Stomach (tissue), 9 donors: ENCODE measurements around the gene OTULIN. TPM values are rescaled to one million over a fixed set of nuclear protein-coding genes. Genes with fewer than 3 reads are reported as not detected.
A peak's percentile ranks its signal among the peaks of the same experiment; 100 is the strongest.

ENCODE experiments used
- DNase-seq, 2 donors: peaks; one replicate each; pipeline versions ENCODE4 v3.0.0 to v3.0.0-alpha.2; 2013 to 2019
- H3K27ac ChIP-seq, 5 donors: fragments of 200-600 bp in 4 of 5; sonication (generic) in 4 of 5; one replicate each; pipeline ENCODE4 v1.5.1; 2013 to 2019; ENCODE audit warnings: mild to moderate bottlenecking in 1 of 5, moderate library complexity in 1 of 5
- H3K27me3 ChIP-seq, 3 donors: fragments of 200-600 bp; sonication (generic); one replicate each; pipeline ENCODE4 v1.5.1; 2017 to 2019; ENCODE audit warnings: mixed run types in 1 of 3
- H3K36me3 ChIP-seq, 4 donors: fragments of 200-600 bp; sonication (generic); 1 replicate in 3 of 4; 2 replicates in 1 of 4; pipeline ENCODE4 v1.5.1; 2016 to 2019
- H3K4me1 ChIP-seq, 4 donors: fragments of 200-600 bp; sonication (generic); one replicate each; pipeline ENCODE4 v1.5.1; 2016 to 2019
- H3K4me3 ChIP-seq, 4 donors: fragments of 200-600 bp; sonication (generic) in 3 of 4; one replicate each; pipeline ENCODE4 v1.5.1; 2016 to 2019; ENCODE audit warnings: mild to moderate bottlenecking in 1 of 4
- H3K9me3 ChIP-seq, 4 donors: fragments of 200-600 bp; sonication (generic); one replicate each; pipeline ENCODE4 v1.5.1; 2016 to 2019
- EP300 ChIP-seq: sonication (generic); formaldehyde crosslinking; IDR thresholded peaks from one replicate; pipeline ENCODE4 v1.6.1; 2017; ENCODE audit warnings: antibody characterized with exemption
- POLR2A ChIP-seq, 4 donors: fragments of 450-650 bp; IDR thresholded peaks; one replicate each; pipeline ENCODE4 v1.6.1; 2016; ENCODE audit warnings: antibody characterized with exemption in 4 of 4, control low read depth in 2 of 4, mild to moderate bottlenecking in 1 of 4, moderate library complexity in 1 of 4
- POLR2AphosphoS5 ChIP-seq, 3 donors: sonication (generic); formaldehyde crosslinking; IDR thresholded peaks; one replicate each; pipeline ENCODE4 v1.6.1; 2016; ENCODE audit warnings: antibody characterized with exemption in 3 of 3
- WGBS, 5 donors: extraction: QIAGEN DNeasy Blood & Tissue Kit in 3 of 5; methylation state at CpG; one replicate each; pipeline versions ENCODE4 v1.1.5 to v1.1.7; 2013 to 2018; 5-methylcytosine and 5-hydroxymethylcytosine counted together
- intact Hi-C: fragments of 100-400 bp; cut with DNase I; formaldehyde crosslinking; loops from one replicate; pipeline ENCODE4 v1.15.1; 2023; ENCODE audit warnings: low total_unique reads
- polyA plus RNA-seq, 3 donors: library from polyadenylated mRNA; stranded (reverse); fragments of 200-250 nt; gene quantifications; one replicate each; pipeline ENCODE4 v1.2.3, GENCODE V29; 2013
- total RNA-seq, 5 donors: library from RNA; depleted of rRNA; stranded (reverse); fragments of >200 nt; gene quantifications; one replicate each; pipeline versions ENCODE4 v1.1.0 to v1.2.3, GENCODE V29; 2014 to 2016
- TF ChIP-seq, protein P1 (sequence below), 7 experiments: fragments of 450-650 bp in 4 of 7; fragments of 200-600 bp in 3 of 7; sonication (generic) in 3 of 7; IDR thresholded peaks; one replicate each; pipeline ENCODE4 v1.5.1; 2016 to 2019; ENCODE audit warnings: antibody characterized with exemption in 7 of 7, control low read depth in 2 of 7, mild to moderate bottlenecking in 1 of 7
- donor health status: healthy with polysubstance abuse.
- donor health status: Bipolar disorder and iron deficiency.
- donor health status: healthy.

OTULIN gene
- total and polyA plus RNA-seq, 8 donors: 2.5 to 47.2 (median 13.7) TPM

DNA sequence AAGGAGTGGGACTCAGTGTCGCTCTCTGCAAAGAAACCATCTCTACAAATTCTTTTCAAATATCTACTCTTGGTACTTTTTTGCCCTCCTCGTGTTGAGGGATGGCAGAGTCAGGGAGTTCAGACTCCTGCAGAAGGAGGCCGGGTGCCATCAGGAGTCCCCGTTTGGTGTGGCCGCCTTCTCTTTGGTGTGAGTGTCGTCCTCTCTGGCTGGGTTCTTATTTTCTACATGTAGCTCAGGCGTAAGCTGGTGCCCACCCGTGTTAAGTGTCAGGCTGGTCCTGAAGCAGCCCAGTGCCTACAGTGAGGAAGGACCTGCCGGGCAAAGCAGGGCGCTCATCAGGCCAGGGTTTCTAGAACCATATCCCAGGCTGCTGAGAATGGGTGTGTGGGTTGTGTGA lies 37.0 kb downstream of the OTULIN start:
- H3K9me3 ChIP-seq: no peaks in the 10 kb centered on the region
- no peaks in the 10 kb centered on the region for H3K27me3 ChIP-seq
- intact Hi-C loops: no loop called here
- 96 to 97% (median 96%) methylated on average over 10 of the region's 10 CpGs for whole genome bisulfite sequencing, 5 donors
- TF ChIP-seq POLR2A (IDR thresholded peaks at IDR 0.05) (no peak), POLR2AphosphoS5 (IDR thresholded peaks at IDR 0.05) (no peak), EP300 (no peak)
- TF ChIP-seq, protein P1, sequence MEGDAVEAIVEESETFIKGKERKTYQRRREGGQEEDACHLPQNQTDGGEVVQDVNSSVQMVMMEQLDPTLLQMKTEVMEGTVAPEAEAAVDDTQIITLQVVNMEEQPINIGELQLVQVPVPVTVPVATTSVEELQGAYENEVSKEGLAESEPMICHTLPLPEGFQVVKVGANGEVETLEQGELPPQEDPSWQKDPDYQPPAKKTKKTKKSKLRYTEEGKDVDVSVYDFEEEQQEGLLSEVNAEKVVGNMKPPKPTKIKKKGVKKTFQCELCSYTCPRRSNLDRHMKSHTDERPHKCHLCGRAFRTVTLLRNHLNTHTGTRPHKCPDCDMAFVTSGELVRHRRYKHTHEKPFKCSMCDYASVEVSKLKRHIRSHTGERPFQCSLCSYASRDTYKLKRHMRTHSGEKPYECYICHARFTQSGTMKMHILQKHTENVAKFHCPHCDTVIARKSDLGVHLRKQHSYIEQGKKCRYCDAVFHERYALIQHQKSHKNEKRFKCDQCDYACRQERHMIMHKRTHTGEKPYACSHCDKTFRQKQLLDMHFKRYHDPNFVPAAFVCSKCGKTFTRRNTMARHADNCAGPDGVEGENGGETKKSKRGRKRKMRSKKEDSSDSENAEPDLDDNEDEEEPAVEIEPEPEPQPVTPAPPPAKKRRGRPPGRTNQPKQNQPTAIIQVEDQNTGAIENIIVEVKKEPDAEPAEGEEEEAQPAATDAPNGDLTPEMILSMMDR (IDR thresholded peaks at IDR 0.05): no peak
- H3K27ac ChIP-seq: no peak overlapping the region
- no peak for DNase-seq
- H3K36me3 ChIP-seq: peaks cover 21 to 85% (median 79%) of the 10 kb centered on the region in 4 donors
- peaks cover 0 to 25% (median 8%) of the 10 kb centered on the region in 4 donors for H3K4me1 ChIP-seq
- no peak overlapping the region for H3K4me3 ChIP-seq

DNA sequence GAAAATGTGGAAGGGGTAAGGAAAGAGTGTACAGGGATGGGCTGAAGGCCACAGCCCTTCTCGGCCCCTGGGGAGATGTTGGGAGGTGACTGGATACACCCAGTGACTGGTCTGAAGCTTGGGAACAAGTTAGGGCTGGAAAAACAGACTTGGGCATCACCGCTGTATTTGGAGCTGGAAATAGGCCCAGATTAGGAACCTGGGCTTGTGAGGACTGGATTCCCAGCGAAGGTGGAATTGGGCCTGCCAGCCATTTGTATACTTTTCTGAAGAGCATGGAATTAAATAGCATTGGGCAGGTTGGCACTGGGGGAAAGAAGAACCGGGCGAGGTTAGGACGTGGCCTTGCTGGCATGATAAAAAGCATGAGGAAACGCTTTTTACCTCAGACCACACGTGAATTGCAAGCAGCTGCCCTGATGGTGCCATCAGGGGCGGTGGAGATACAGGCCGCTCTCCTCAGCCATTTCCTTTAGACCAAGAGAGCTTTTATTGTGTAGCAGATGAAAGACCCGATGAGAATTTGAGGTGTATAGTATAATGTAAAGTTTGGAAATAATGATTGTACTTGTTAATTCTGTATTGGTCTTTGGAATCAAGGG lies 37.8 kb downstream of the OTULIN start:
- WGBS, 5 donors: 77 to 85% (median 80%) methylated on average over 11 of the region's 11 CpGs
- H3K27me3 ChIP-seq: no peaks in the 10 kb centered on the region
- intact Hi-C loops: no loop called here
- H3K9me3 ChIP-seq: no peaks in the 10 kb centered on the region
- peaks cover 0 to 20% (median 9%) of the 10 kb centered on the region in 4 donors for H3K4me1 ChIP-seq
- H3K4me3 ChIP-seq: no peak overlapping the region
- TF ChIP-seq, protein P1 (IDR thresholded peaks at IDR 0.05): no peak
- TF ChIP-seq POLR2AphosphoS5 (IDR thresholded peaks at IDR 0.05) (no peak), EP300 (no peak), POLR2A (IDR thresholded peaks at IDR 0.05) (no peak)
- no peak overlapping the region for H3K27ac ChIP-seq
- H3K36me3 ChIP-seq: peaks cover 14 to 85% (median 79%) of the 10 kb centered on the region in 4 donors
- DNase-seq: no peak

DNA sequence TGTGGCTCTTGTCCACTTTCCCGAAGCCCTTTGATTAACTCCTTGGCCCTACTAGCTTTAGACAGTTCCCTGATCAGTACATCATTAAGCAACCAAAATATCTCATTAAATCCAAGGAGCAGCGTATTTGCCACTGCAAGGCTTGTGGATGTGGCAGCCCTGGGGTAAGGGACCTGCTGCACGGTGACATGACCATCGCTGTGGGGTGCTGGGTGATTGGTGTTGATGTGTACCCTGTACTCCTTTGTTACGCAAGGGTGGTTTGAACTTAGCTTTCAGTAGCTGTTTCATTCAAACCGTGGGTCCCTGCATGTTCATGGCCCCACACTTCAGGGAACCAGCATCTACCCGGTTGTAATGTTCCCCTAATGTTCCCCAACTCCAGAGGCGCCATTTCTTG lies 41.0 kb downstream of the OTULIN start:
- DNase-seq: no peak
- Histone ChIP-seq H3K4me3 (no peak overlapping the region), H3K36me3 (peaks cover 13 to 85% (median 81%) of the 10 kb centered on the region in 4 donors), H3K27ac (no peak overlapping the region), H3K27me3 (no peaks in the 10 kb centered on the region), H3K4me1 (peaks cover 0 to 16% (median 3%) of the 10 kb centered on the region in 4 donors), H3K9me3 (no peaks in the 10 kb centered on the region)
- TF ChIP-seq POLR2A (IDR thresholded peaks at IDR 0.05): no peak
- intact Hi-C loops: no loop called here
- 95 to 97% (median 95%) methylated on average over 8 of the region's 8 CpGs for WGBS, 5 donors

DNA sequence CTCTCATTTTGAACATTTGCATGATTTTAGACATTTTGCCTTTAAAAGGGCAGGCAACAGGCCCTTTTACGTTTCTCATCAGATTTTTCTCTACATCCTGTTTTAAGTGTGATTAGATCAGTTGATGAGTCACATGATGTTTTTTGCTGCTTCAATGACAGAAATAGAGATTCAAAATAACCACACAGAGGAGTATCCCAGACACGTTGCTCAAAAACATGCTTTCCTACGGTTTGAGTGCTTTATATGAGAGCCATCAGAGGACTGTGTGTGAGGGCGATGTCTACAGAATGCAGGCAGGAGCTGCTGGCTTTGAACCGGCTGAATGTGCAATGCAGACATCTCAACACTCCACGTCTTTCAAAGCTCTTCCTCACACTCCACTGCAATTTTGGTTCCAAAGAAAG lies 42.1 kb downstream of the OTULIN start:
- H3K36me3 ChIP-seq: peaks cover 22 to 88% (median 86%) of the 10 kb centered on the region in 4 donors
- no peaks in the 10 kb centered on the region for H3K27me3 ChIP-seq
- H3K4me1 ChIP-seq: peaks cover 0 to 9% (median 0%) of the 10 kb centered on the region in 4 donors
- peak in 1 of 2 donors; percentile 28 for DNase-seq
- H3K4me3 ChIP-seq: no peak overlapping the region
- no peak for TF ChIP-seq EP300
- TF ChIP-seq, protein P1 (IDR thresholded peaks at IDR 0.05): no peak
- TF ChIP-seq POLR2A (IDR thresholded peaks at IDR 0.05): no peak
- TF ChIP-seq POLR2AphosphoS5 (IDR thresholded peaks at IDR 0.05): no peak
- H3K27ac ChIP-seq: peak overlapping the region in 2 of 5 donors; percentile 7 to 25
- no peaks in the 10 kb centered on the region for H3K9me3 ChIP-seq
- intact Hi-C loops: no loop called here
- WGBS, 5 donors: 50 to 72% (median 66%) methylated on average over 6 of the region's 6 CpGs

DNA sequence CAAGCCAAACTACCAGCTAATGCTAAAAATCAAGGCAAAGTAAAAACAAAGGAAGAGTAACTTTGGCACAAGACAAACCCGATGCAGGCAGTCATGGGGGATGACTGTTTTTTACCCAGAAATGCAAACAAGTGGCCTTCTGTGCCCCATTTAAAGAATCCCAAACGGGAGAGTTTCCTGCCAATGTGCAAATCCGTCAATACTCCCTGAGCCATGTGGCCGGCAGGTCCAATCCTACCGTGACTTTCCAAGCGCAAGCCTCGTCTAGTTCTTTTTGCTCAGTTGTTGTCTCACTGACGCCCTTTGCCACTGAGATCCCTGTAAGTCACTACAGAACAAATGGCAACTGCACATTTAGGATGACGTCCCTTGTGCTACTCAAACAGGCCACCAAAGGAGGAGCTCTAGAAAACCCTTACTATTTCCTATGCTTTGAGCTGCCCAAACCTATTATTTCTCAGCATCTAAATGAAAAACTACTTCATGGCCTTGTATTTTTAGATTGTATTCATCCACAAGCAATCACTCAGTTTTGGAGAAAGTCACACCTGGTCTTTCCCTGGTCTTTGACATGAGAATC lies 43.4 kb downstream of the OTULIN start:
- WGBS, 5 donors: 88 to 91% (median 90%) methylated on average over 9 of the region's 9 CpGs
- Histone ChIP-seq H3K4me3 (no peak overlapping the region), H3K27ac (peak overlapping the region in 1 of 5 donors; percentile 18), H3K9me3 (no peaks in the 10 kb centered on the region), H3K4me1 (peaks cover 0 to 9% (median 0%) of the 10 kb centered on the region in 4 donors), H3K36me3 (peaks cover 32 to 93% (median 86%) of the 10 kb centered on the region in 4 donors), H3K27me3 (no peaks in the 10 kb centered on the region)
- intact Hi-C loops: no loop called here
- TF ChIP-seq EP300 (no peak), POLR2A (IDR thresholded peaks at IDR 0.05) (no peak)
- DNase-seq: no peak
